ENCODE measurements around the gene CEP20.
"Not testable (repeated sequence)": the region's sequence is repeated elsewhere in the genome, so short reads cannot be mapped to it uniquely, and the experiment has no call there.

Gene CEP20, protein sequence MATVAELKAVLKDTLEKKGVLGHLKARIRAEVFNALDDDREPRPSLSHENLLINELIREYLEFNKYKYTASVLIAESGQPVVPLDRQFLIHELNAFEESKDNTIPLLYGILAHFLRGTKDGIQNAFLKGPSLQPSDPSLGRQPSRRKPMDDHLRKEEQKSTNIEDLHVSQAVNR

GRCh38 chr16:15888072-15888976 lies at the start of gene CEP20:
CEP20 (minus strand) TSS chr16:15888603; CDS start chr16:15888585, 18 bp downstream.
- Mint-ChIP-seq H3K27me3 (no peaks in the 10 kb centered on the region), H3K4me3 (peak within 1 kb of the TSS; percentile 98), H3K4me1 (ENCODE audit: low read depth) (peaks cover 22% of the 10 kb centered on the region), H3K9me3 (no peaks in the 10 kb centered on the region), H3K27ac (peak within 1 kb of the TSS; percentile 94), H3K36me3 (ENCODE audit: low read depth) (peaks cover 13% of the 10 kb centered on the region)
- intact Hi-C loops (cut with micrococcal nuclease), result loop anchor here (5.0 to 10.0 kb wide), 2 partner anchors 64 to 136 kb away; no protein-coding TSS in a partner anchor

GRCh38 chr16:15936809-15937208 lies 48.4 kb upstream of the CEP20 start:
- H3K27ac Mint-ChIP-seq; H3K27me3 Mint-ChIP-seq; H3K9me3 Mint-ChIP-seq; H3K4me3 Mint-ChIP-seq; H3K36me3 Mint-ChIP-seq (ENCODE audit: low read depth); intact Hi-C loops (cut with micrococcal nuclease): not testable (repeated sequence)
- peaks cover 28% of the 10 kb centered on the region for H3K4me1 Mint-ChIP-seq (ENCODE audit: low read depth)

- H3K27me3 Mint-ChIP-seq, result no peaks in the 10 kb centered on the region
- H3K4me3 Mint-ChIP-seq, result no peak overlapping the region
These were observed 46.6 kb upstream of the CEP20 start for GRCh38 chr16:15934991-15935390.

DNA sequence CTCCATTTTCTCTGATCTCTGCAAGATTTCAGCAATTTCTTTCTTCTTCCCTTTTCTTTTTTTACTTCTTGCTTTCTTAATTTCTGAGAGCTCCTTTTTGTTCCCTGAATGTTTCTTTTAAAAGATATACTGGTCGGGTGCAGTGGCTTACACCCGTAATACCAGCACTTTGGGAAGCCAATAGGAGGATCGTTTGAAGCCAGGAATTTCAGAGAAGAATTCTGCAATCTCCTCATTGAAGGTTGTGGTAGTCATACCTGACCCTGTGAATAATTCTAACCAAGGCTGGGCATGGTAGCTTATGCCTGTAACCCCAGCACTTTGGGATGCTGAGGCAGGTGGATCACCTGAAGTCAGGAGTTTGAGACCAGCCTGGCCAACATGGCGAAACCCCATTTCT lies 45.4 kb upstream of the CEP20 start:
- intact Hi-C loops (cut with micrococcal nuclease), result no loop called here
- H3K27me3 Mint-ChIP-seq, result no peaks in the 10 kb centered on the region
- H3K27ac Mint-ChIP-seq, result no peak overlapping the region
- no peaks in the 10 kb centered on the region for H3K36me3 Mint-ChIP-seq (ENCODE audit: low read depth)
- H3K4me3 Mint-ChIP-seq, result no peak overlapping the region
- no peaks in the 10 kb centered on the region for H3K9me3 Mint-ChIP-seq
- peaks cover 31% of the 10 kb centered on the region for H3K4me1 Mint-ChIP-seq (ENCODE audit: low read depth)

More at GRCh38 chr16:15934991-15935390, 46.6 kb upstream of the CEP20 start:
- no peaks in the 10 kb centered on the region for H3K9me3 Mint-ChIP-seq
- intact Hi-C loops (cut with micrococcal nuclease), result no loop called here
- H3K36me3 Mint-ChIP-seq (ENCODE audit: low read depth), result no peaks in the 10 kb centered on the region
- H3K27ac Mint-ChIP-seq, result no peak overlapping the region
- peaks cover 28% of the 10 kb centered on the region for H3K4me1 Mint-ChIP-seq (ENCODE audit: low read depth)

DNA sequence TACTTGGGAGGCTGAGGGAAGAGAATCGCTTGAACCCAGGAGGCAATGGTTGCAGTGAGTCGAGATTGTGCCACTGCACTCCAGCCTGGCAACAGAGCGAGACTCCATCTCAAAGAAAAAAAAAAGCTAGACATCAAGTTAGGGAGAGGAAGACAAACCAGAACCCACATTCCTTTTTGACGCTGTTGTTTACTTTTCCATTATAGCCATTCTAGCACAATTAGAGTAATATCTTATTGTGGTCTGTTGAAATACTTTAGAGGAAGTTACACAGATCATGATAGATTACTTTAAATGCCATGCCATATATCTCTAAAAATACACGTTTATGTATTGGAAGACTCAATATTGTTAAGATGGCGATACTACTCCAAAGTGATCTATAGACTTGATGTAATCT lies 44.5 kb upstream of the CEP20 start:
- no peak overlapping the region for H3K27ac Mint-ChIP-seq
- intact Hi-C loops (cut with micrococcal nuclease), result no loop called here
- no peaks in the 10 kb centered on the region for H3K36me3 Mint-ChIP-seq (ENCODE audit: low read depth)
- no peaks in the 10 kb centered on the region for H3K27me3 Mint-ChIP-seq
- no peak overlapping the region for H3K4me3 Mint-ChIP-seq
- no peaks in the 10 kb centered on the region for H3K9me3 Mint-ChIP-seq
- H3K4me1 Mint-ChIP-seq (ENCODE audit: low read depth), result peaks cover 36% of the 10 kb centered on the region

DNA sequence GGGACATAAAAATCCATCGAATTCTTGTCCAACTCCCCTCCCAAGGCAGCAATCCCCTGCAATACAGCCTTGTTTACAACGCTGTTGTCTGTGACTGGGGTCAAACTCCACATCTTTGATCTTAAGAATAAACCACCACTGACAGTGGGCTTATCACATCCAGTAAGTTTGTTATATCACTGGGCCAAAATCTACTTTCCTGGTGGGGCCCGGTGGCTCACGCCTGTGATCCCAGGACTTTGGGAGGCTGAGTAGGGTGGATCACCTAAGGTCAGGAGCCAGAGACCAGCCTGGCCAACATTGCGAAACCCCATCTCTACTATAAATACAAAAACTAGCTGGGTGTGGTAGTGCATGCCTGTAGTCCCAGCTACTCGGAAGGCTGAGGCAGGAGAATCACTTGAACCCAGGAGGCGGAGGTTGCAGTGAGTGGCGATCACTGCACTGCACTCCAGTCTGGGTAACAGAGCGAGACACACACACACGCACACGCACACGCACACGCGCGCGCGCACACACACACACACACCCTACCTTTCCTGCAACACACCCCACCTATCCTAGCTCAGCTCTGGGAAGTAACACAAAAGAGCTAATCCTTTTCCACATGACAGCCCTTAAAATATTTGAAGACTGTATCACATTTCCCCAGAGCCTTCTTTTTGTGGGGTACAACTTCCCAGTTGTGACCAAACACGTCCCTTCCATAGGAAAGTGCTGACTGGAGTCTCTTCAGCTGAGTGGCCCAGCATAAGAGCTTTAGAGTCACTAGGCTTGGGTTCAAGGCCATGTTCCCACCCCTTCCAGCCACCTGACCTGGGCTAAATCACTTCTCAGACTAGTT lies 40.1 kb upstream of the CEP20 start:
- Mint-ChIP-seq H3K27me3 (no peaks in the 10 kb centered on the region), H3K9me3 (no peaks in the 10 kb centered on the region), H3K4me3 (no peak overlapping the region), H3K36me3 (ENCODE audit: low read depth) (no peaks in the 10 kb centered on the region), H3K27ac (no peak overlapping the region), H3K4me1 (ENCODE audit: low read depth) (peaks cover 16% of the 10 kb centered on the region)
- intact Hi-C loops (cut with micrococcal nuclease), result no loop called here

DNA sequence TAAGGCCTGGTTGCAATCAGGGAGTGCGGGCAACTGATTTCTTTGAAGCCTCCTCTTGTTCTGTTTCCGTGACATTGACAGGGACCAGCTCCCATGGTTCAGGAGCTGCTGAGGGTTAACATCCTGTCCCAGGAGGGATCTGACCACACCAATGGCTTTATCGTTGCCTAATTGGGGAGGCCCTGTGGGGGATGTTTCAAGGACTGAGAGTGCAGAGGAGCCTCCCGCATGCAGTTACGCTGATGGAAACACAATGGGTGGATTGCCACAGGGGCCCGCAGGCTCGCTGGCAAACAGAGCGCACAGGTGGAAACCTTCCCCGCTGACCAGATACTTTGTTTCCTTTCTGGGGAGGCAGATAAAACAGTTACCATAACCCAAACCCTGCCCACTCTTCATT lies 37.2 kb upstream of the CEP20 start:
- peaks cover 8% of the 10 kb centered on the region for H3K4me1 Mint-ChIP-seq (ENCODE audit: low read depth)
- no peak overlapping the region for H3K27ac Mint-ChIP-seq
- H3K36me3 Mint-ChIP-seq (ENCODE audit: low read depth), result no peaks in the 10 kb centered on the region
- no peak overlapping the region for H3K4me3 Mint-ChIP-seq
- no peaks in the 10 kb centered on the region for H3K9me3 Mint-ChIP-seq
- intact Hi-C loops (cut with micrococcal nuclease), result no loop called here
- no peaks in the 10 kb centered on the region for H3K27me3 Mint-ChIP-seq

GRCh38 chr16:15924996-15925395 lies 36.6 kb upstream of the CEP20 start:
- no peaks in the 10 kb centered on the region for H3K27me3 Mint-ChIP-seq
- H3K4me3 Mint-ChIP-seq, result no peak overlapping the region
- peaks cover 8% of the 10 kb centered on the region for H3K4me1 Mint-ChIP-seq (ENCODE audit: low read depth)
- H3K9me3 Mint-ChIP-seq, result no peaks in the 10 kb centered on the region
- H3K36me3 Mint-ChIP-seq (ENCODE audit: low read depth), result no peaks in the 10 kb centered on the region
- intact Hi-C loops (cut with micrococcal nuclease), result no loop called here
- no peak overlapping the region for H3K27ac Mint-ChIP-seq

DNA sequence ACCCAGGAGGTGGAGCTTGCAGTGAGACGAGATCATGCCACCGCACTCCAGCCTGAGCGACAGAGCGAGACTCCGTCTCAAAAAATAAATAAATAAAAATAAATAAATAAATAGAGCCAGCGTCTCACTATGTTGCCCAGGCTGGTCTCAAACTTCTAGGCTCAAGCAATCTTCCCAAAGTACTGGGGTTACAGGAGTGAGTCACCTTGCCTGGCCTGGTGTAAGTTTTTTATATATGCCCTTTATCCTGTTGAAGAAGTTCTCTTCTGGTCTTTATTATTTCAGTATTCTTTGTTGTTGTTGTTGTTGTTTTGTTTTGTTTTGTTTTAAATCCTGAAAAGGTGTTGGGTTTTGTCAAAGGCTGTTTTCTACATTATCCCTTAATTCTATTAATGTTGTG lies 30.9 kb upstream of the CEP20 start:
- no peak overlapping the region for H3K4me3 Mint-ChIP-seq
- H3K36me3 Mint-ChIP-seq (ENCODE audit: low read depth), result no peaks in the 10 kb centered on the region
- no peaks in the 10 kb centered on the region for H3K27me3 Mint-ChIP-seq
- H3K27ac Mint-ChIP-seq, result no peak overlapping the region
- intact Hi-C loops (cut with micrococcal nuclease), result no loop called here
- no peaks in the 10 kb centered on the region for H3K9me3 Mint-ChIP-seq
- H3K4me1 Mint-ChIP-seq (ENCODE audit: low read depth), result no peaks in the 10 kb centered on the region

DNA sequence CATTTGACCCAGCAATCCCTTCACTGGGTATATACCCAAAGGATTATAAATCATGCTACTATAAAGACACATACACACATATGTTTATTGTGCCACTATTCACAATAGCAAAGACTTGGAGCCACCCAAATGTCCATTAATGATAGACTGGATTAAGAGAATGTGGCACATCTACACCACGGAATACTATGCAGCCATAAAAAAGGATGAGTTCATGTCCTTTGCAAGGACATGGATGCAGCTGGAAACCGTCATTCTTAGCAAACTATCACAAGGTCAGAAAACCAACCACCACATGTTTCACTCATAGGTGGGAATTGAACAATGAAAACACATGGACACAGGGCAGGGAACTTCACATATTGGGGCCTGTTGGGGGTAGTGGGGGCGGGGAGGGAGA lies 29.9 kb upstream of the CEP20 start:
- H3K27me3 Mint-ChIP-seq; H3K4me3 Mint-ChIP-seq; H3K4me1 Mint-ChIP-seq (ENCODE audit: low read depth); H3K27ac Mint-ChIP-seq; H3K36me3 Mint-ChIP-seq (ENCODE audit: low read depth); intact Hi-C loops (cut with micrococcal nuclease); H3K9me3 Mint-ChIP-seq: not testable (repeated sequence)

GRCh38 chr16:15916323-15916722 lies 27.9 kb upstream of the CEP20 start:
- Mint-ChIP-seq H3K36me3 (ENCODE audit: low read depth) (no peaks in the 10 kb centered on the region), H3K4me3 (no peak overlapping the region), H3K27ac (no peak overlapping the region), H3K9me3 (no peaks in the 10 kb centered on the region), H3K4me1 (ENCODE audit: low read depth) (peaks cover 9% of the 10 kb centered on the region), H3K27me3 (no peaks in the 10 kb centered on the region)
- intact Hi-C loops (cut with micrococcal nuclease), result no loop called here

- Mint-ChIP-seq H3K4me3 (no peak overlapping the region), H3K9me3 (no peaks in the 10 kb centered on the region), H3K27me3 (no peaks in the 10 kb centered on the region), H3K4me1 (ENCODE audit: low read depth) (peaks cover 9% of the 10 kb centered on the region), H3K36me3 (ENCODE audit: low read depth) (no peaks in the 10 kb centered on the region), H3K27ac (no peak overlapping the region)
- intact Hi-C loops (cut with micrococcal nuclease), result no loop called here
These were observed 27.2 kb upstream of the CEP20 start for GRCh38 chr16:15915555-15916081.

GRCh38 chr16:15913046-15913698 lies 24.8 kb upstream of the CEP20 start:
- Mint-ChIP-seq H3K4me1 (ENCODE audit: low read depth) (peaks cover 9% of the 10 kb centered on the region), H3K27me3 (no peaks in the 10 kb centered on the region), H3K9me3 (no peaks in the 10 kb centered on the region), H3K4me3 (peak overlapping the region; percentile 24), H3K27ac (no peak overlapping the region), H3K36me3 (ENCODE audit: low read depth) (no peaks in the 10 kb centered on the region)
- intact Hi-C loops (cut with micrococcal nuclease), result no loop called here

Measured in dendritic cell treated with granulocyte-macrophage colony-stimulating factor and Interleukin-4, amounts not matched to agents 40 ng/mL and 50 ng/mL, for 4 days (primary cell).